HCT116 (cell line): Measurements from ENCODE around the gene ASCC1. TPM values are rescaled to one million over a fixed set of nuclear protein-coding genes. Genes with fewer than 3 reads are reported as not detected.

ENCODE experiments used
- ATAC-seq: fragments of 200-7000 bp; cut with Tn5 transposase; 2 replicates; pipeline ENCODE4 v1.9.1; 2020; ENCODE audit warnings: mild to moderate bottlenecking, moderate library complexity
- BruUV-seq: library from RNA; stranded (reverse); fragments of 400-500 nt; replicated peaks from 2 replicates; lab custom pipeline; 2021; lab: Mats Ljungman, UMichigan
- CTCF ChIA-PET: fragments of 300-600 bp; sonication (Branson Sonifier 250); formaldehyde crosslinking; loops from one replicate; lab custom pipeline; 2021; ENCODE audit warnings: antibody characterized with exemption; lab: Charles Lee
- POLR2A ChIA-PET: fragments of 300-600, 350-600 bp; sonication (Branson Sonifier 250); formaldehyde crosslinking; loops from one replicate; lab custom pipeline; 2021; ENCODE audit warnings: antibody characterized with exemption; lab: Charles Lee
- RAD21 ChIA-PET, 2 experiments: fragments of 300-600 bp; sonication (Branson Sonifier 250); formaldehyde crosslinking; loops; one replicate each; lab custom pipeline; 2023; ENCODE audit warnings: low total read pairs in 2 of 2; ENCODE audit not compliant: uncharacterized antibody in 2 of 2, unreplicated experiment in 2 of 2, low non-redundant PET in 1 of 2; lab: Charles Lee
- DNase-seq: peaks from one replicate; pipeline ENCODE4 v3.0.0-alpha.2; 2010; ENCODE audit warnings: low read depth, low spot score
- H2AFZ ChIP-seq: fragments of 200-600 bp; shearing (Covaris generic), sonication (generic); 2 replicates; pipeline ENCODE4 v1.6.1; 2017; ENCODE audit warnings: low read depth, mixed run types, mixed read lengths, antibody characterized with exemption, low read length; ENCODE audit not compliant: poor library complexity, severe bottlenecking
- H3K27ac ChIP-seq: 2 replicates; pipeline ENCODE4 v1.5.1; 2012; ENCODE audit warnings: low read depth, low read length
- H3K27me3 ChIP-seq: fragments of 200-600 bp; sonication (generic); 2 replicates; pipeline ENCODE4 v1.6.1; 2016; ENCODE audit warnings: mixed run types, low read length, mixed read lengths; ENCODE audit not compliant: insufficient read depth
- H3K36me3 ChIP-seq, 2 experiments: fragments of 200-500 bp in 1 of 2; fragments of 200-600 bp in 1 of 2; sonication (Bioruptor generic) in 1 of 2; sonication (generic) in 1 of 2; 2 replicates each; pipeline versions ENCODE4 v1.5.1 to v1.6.1; 2014 to 2016; ENCODE audit warnings: low read length in 2 of 2, inconsistent platforms in 1 of 2, mixed read lengths in 1 of 2, mixed run types in 1 of 2; ENCODE audit not compliant: insufficient read depth in 2 of 2, control insufficient read depth in 1 of 2
- H3K4me1 ChIP-seq, 2 experiments: fragments of 200-600 bp in 1 of 2; sonication (generic) in 1 of 2; 2 replicates each; pipeline versions ENCODE4 v1.5.1 to v1.6.1; 2012 to 2017; ENCODE audit warnings: low read length in 2 of 2, inconsistent platforms in 1 of 2, mild to moderate bottlenecking in 1 of 2, mixed read lengths in 1 of 2, mixed run types in 1 of 2, moderate library complexity in 1 of 2; ENCODE audit not compliant: insufficient read depth in 2 of 2, control insufficient read depth in 1 of 2
- H3K4me2 ChIP-seq: fragments of 200-600 bp; sonication (generic); 2 replicates; pipeline ENCODE4 v1.6.1; 2017; ENCODE audit warnings: mixed run types, low read length, mixed read lengths
- H3K4me3 ChIP-seq, 2 experiments: fragments of 200-600 bp in 1 of 2; sonication (generic) in 1 of 2; replicated peaks in 1 of 2; 2 replicates each; pipeline ENCODE4 v1.5.1; 2011 to 2016; ENCODE audit warnings: low read length in 2 of 2, control low read depth in 1 of 2, low read depth in 1 of 2, mild to moderate bottlenecking in 1 of 2, mixed read lengths in 1 of 2, mixed run types in 1 of 2
- H3K79me2 ChIP-seq: fragments of 200-600 bp; sonication (generic); 2 replicates; pipeline ENCODE4 v1.6.1; 2017; ENCODE audit warnings: mild to moderate bottlenecking, mixed run types, low read length, moderate library complexity, mixed read lengths; ENCODE audit not compliant: insufficient read depth
- H3K9ac ChIP-seq: fragments of 200-600 bp; sonication (generic); 2 replicates; pipeline ENCODE4 v1.6.1; 2016; ENCODE audit warnings: low read length, mixed read lengths
- H3K9me2 ChIP-seq: fragments of 200-600 bp; sonication (generic), shearing (Covaris generic); 2 replicates; pipeline ENCODE4 v1.6.1; 2017; ENCODE audit warnings: mixed run types, mild to moderate bottlenecking, moderate library complexity; ENCODE audit not compliant: insufficient read depth
- H3K9me3 ChIP-seq, 2 experiments: fragments of 200-500 bp in 1 of 2; fragments of 200-600 bp in 1 of 2; sonication (Bioruptor generic) in 1 of 2; sonication (generic) in 1 of 2; 2 replicates each; pipeline ENCODE4 v1.6.1; 2014 to 2017; ENCODE audit warnings: low read length in 2 of 2, mixed read lengths in 2 of 2, inconsistent platforms in 1 of 2, low read depth in 1 of 2, mild to moderate bottlenecking in 1 of 2, mixed run types in 1 of 2, moderate library complexity in 1 of 2; ENCODE audit not compliant: control insufficient read depth in 1 of 2, insufficient read depth in 1 of 2
- H4K20me1 ChIP-seq: fragments of 200-600 bp; sonication (generic), shearing (Covaris generic); 2 replicates; pipeline ENCODE4 v1.6.1; 2017; ENCODE audit warnings: mixed run types, mild to moderate bottlenecking, moderate library complexity; ENCODE audit not compliant: insufficient read depth
- ATF3 ChIP-seq: IDR thresholded peaks from 2 replicates; pipeline ENCODE4 v1.6.1; 2012
- CBX3 ChIP-seq: IDR thresholded peaks from 2 replicates; pipeline ENCODE4 v1.6.1; 2012; ENCODE audit warnings: low read depth
- CEBPB ChIP-seq: IDR thresholded peaks from 2 replicates; pipeline ENCODE4 v1.6.1; 2012; ENCODE audit warnings: low read depth
- EGR1 ChIP-seq: IDR thresholded peaks from 2 replicates; pipeline ENCODE4 v1.6.1; 2012; ENCODE audit warnings: low read depth
- ELF1 ChIP-seq: IDR thresholded peaks from 2 replicates; pipeline ENCODE4 v1.6.1; 2012; ENCODE audit warnings: low read depth, borderline replicate concordance
- EZH2 ChIP-seq: fragments of 200-600 bp; sonication (generic); IDR thresholded peaks from 2 replicates; pipeline ENCODE4 v1.6.1; 2017; ENCODE audit warnings: antibody characterized with exemption, mixed run types
- EZH2phosphoT487 ChIP-seq: fragments of 200-600 bp; IDR thresholded peaks from 2 replicates; pipeline ENCODE4 v1.6.1; 2018; ENCODE audit warnings: antibody characterized with exemption, borderline replicate concordance
- FOSL1 ChIP-seq: IDR thresholded peaks from 2 replicates; pipeline ENCODE4 v1.6.1; 2012; ENCODE audit warnings: low read depth
- JUND ChIP-seq: IDR thresholded peaks from 2 replicates; pipeline ENCODE4 v1.6.1; 2012
- POLR2A ChIP-seq: IDR thresholded peaks from 2 replicates; pipeline ENCODE4 v1.7.0; 2011; ENCODE audit warnings: borderline replicate concordance; ENCODE audit not compliant: insufficient read depth, insufficient read length; ENCODE audit errors: extremely low read depth
- POLR2AphosphoS5 ChIP-seq: IDR thresholded peaks from 2 replicates; pipeline ENCODE4 v1.6.1; 2011; ENCODE audit warnings: mild to moderate bottlenecking, low read depth, low read length, moderate library complexity
- RAD21 ChIP-seq: IDR thresholded peaks from 2 replicates; pipeline ENCODE4 v1.6.1; 2012; ENCODE audit warnings: low read depth, mild to moderate bottlenecking
- SIN3A ChIP-seq: IDR thresholded peaks from 2 replicates; pipeline ENCODE4 v1.6.1; 2012; ENCODE audit warnings: low read depth
- SP1 ChIP-seq: IDR thresholded peaks from 2 replicates; pipeline ENCODE4 v1.6.1; 2012; ENCODE audit warnings: low read depth
- SRF ChIP-seq: IDR thresholded peaks from 2 replicates; pipeline ENCODE4 v1.6.1; 2012; ENCODE audit warnings: low read depth
- TCF7L2 ChIP-seq: IDR thresholded peaks from 2 replicates; pipeline ENCODE4 v1.7.0; 2011; ENCODE audit warnings: borderline replicate concordance, inconsistent platforms; ENCODE audit not compliant: insufficient read depth, insufficient read length; ENCODE audit errors: extremely low read depth
- YY1 ChIP-seq: IDR thresholded peaks from 2 replicates; pipeline ENCODE4 v1.6.1; 2011; ENCODE audit warnings: low read length, low read depth, moderate library complexity, mild to moderate bottlenecking; ENCODE audit not compliant: insufficient replicate concordance; ENCODE audit errors: extremely low read depth
- ZFX ChIP-seq: fragments of 450-650 bp; IDR thresholded peaks from 2 replicates; pipeline ENCODE4 v1.6.1; 2017
- ZNF274 ChIP-seq: fragments of 200-500 bp; sonication (Bioruptor generic); IDR thresholded peaks from 2 replicates; pipeline ENCODE4 v1.6.1; 2014; ENCODE audit warnings: mild to moderate bottlenecking, low read depth, low read length, inconsistent platforms
- intact Hi-C: fragments of 100-400 bp; cut with micrococcal nuclease; formaldehyde crosslinking; loops from 2 replicates; pipeline ENCODE4 v1.10.0; 2022
- total RNA-seq: library from RNA; stranded (reverse); gene quantifications from one replicate; pipeline ENCODE4 v1.2.1, GENCODE V29; 2021; ENCODE audit not compliant: unreplicated experiment
- TF ChIP-seq, protein P1 (sequence below): IDR thresholded peaks from 2 replicates; pipeline ENCODE4 v1.6.1; 2012; ENCODE audit warnings: low read depth
- TF ChIP-seq, protein P2 (sequence below): IDR thresholded peaks from 2 replicates; pipeline ENCODE4 v1.6.1; 2012
- TF ChIP-seq, protein P3 (sequence below): IDR thresholded peaks from 2 replicates; pipeline ENCODE4 v1.6.1; 2011; ENCODE audit warnings: mild to moderate bottlenecking, low read length, moderate library complexity; ENCODE audit not compliant: insufficient replicate concordance; ENCODE audit errors: extremely low read depth

Gene ASCC1
- total RNA-seq, 1 experiment from 2014 or later = 34.5 TPM

GRCh38 chr10:72170263-72170662 is 45.8 kb downstream of the ASCC1 start:
- H3K9me2 ChIP-seq = no peaks in the 10 kb centered on the region
- peak overlapping the region; percentile 69 for H3K4me2 ChIP-seq
- ATAC-seq (peak; percentile 81), DNase-seq (peak; percentile 77)
- peak overlapping the region; percentile 43 for H3K9ac ChIP-seq
- intact Hi-C loops = loop anchor here (2.0 to 5.0 kb wide), 2 partner anchors 47 to 157 kb away; partner anchors contain the start of genes ANAPC16 and ASCC1
- no peak overlapping the region for H2AFZ ChIP-seq
- ChIA-PET RAD21 (no interaction called here), CTCF (no interaction called here), POLR2A (no interaction called here)
- no TSS peak for BruUV-seq
- H3K36me3 ChIP-seq = no peaks in the 10 kb centered on the region
- peak overlapping the region; percentile 87; the same call in 1 of the 2 replicates for H3K27ac ChIP-seq
- H3K27me3 ChIP-seq = no peaks in the 10 kb centered on the region
- H3K9me3 ChIP-seq = no peaks in the 10 kb centered on the region
- H3K4me1 ChIP-seq = peaks cover 60 to 67% of the 10 kb centered on the region in 2 experiments
- H3K79me2 ChIP-seq = no peaks in the 10 kb centered on the region
- no peaks in the 10 kb centered on the region for H4K20me1 ChIP-seq
- H3K4me3 ChIP-seq = peak overlapping the region in 1 of 2 experiments; percentile 28; a peak in 2 of 4 replicates
- TF ChIP-seq ATF3 (no peak), JUND (peak; percentile 59), CEBPB (peak; percentile 57), EGR1 (no peak), RAD21 (peak; percentile 21; the same call in 1 of the 2 replicates), SIN3A (peak; percentile 68), FOSL1 (peak; percentile 50), ELF1 (no peak), YY1 (no peak), ZNF274 (no peak), TCF7L2 (peak; percentile 87), EZH2phosphoT487 (no peak), SRF (no peak), SP1 (peak; percentile 66), EZH2 (no peak), CBX3 (peak; percentile 69; the same call in 1 of the 2 replicates), POLR2AphosphoS5 (no peak), ZFX (no peak), POLR2A (no peak)
- TF ChIP-seq, protein P1, sequence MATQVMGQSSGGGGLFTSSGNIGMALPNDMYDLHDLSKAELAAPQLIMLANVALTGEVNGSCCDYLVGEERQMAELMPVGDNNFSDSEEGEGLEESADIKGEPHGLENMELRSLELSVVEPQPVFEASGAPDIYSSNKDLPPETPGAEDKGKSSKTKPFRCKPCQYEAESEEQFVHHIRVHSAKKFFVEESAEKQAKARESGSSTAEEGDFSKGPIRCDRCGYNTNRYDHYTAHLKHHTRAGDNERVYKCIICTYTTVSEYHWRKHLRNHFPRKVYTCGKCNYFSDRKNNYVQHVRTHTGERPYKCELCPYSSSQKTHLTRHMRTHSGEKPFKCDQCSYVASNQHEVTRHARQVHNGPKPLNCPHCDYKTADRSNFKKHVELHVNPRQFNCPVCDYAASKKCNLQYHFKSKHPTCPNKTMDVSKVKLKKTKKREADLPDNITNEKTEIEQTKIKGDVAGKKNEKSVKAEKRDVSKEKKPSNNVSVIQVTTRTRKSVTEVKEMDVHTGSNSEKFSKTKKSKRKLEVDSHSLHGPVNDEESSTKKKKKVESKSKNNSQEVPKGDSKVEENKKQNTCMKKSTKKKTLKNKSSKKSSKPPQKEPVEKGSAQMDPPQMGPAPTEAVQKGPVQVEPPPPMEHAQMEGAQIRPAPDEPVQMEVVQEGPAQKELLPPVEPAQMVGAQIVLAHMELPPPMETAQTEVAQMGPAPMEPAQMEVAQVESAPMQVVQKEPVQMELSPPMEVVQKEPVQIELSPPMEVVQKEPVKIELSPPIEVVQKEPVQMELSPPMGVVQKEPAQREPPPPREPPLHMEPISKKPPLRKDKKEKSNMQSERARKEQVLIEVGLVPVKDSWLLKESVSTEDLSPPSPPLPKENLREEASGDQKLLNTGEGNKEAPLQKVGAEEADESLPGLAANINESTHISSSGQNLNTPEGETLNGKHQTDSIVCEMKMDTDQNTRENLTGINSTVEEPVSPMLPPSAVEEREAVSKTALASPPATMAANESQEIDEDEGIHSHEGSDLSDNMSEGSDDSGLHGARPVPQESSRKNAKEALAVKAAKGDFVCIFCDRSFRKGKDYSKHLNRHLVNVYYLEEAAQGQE = no peak
- TF ChIP-seq, protein P2, sequence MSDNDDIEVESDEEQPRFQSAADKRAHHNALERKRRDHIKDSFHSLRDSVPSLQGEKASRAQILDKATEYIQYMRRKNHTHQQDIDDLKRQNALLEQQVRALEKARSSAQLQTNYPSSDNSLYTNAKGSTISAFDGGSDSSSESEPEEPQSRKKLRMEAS = peak; percentile 38; the same call in 1 of the 2 replicates
- TF ChIP-seq, protein P3, sequence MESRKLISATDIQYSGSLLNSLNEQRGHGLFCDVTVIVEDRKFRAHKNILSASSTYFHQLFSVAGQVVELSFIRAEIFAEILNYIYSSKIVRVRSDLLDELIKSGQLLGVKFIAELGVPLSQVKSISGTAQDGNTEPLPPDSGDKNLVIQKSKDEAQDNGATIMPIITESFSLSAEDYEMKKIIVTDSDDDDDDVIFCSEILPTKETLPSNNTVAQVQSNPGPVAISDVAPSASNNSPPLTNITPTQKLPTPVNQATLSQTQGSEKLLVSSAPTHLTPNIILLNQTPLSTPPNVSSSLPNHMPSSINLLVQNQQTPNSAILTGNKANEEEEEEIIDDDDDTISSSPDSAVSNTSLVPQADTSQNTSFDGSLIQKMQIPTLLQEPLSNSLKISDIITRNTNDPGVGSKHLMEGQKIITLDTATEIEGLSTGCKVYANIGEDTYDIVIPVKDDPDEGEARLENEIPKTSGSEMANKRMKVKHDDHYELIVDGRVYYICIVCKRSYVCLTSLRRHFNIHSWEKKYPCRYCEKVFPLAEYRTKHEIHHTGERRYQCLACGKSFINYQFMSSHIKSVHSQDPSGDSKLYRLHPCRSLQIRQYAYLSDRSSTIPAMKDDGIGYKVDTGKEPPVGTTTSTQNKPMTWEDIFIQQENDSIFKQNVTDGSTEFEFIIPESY = no peak
